HS-27A (cell line): ENCODE measurements around the gene MGRN1.

Experiments used
- DNase-seq: peaks from one replicate; pipeline ENCODE4 v3.0.0-alpha.2; 2012; ENCODE audit warnings: low read depth, missing footprints

Gene MGRN1

DNA sequence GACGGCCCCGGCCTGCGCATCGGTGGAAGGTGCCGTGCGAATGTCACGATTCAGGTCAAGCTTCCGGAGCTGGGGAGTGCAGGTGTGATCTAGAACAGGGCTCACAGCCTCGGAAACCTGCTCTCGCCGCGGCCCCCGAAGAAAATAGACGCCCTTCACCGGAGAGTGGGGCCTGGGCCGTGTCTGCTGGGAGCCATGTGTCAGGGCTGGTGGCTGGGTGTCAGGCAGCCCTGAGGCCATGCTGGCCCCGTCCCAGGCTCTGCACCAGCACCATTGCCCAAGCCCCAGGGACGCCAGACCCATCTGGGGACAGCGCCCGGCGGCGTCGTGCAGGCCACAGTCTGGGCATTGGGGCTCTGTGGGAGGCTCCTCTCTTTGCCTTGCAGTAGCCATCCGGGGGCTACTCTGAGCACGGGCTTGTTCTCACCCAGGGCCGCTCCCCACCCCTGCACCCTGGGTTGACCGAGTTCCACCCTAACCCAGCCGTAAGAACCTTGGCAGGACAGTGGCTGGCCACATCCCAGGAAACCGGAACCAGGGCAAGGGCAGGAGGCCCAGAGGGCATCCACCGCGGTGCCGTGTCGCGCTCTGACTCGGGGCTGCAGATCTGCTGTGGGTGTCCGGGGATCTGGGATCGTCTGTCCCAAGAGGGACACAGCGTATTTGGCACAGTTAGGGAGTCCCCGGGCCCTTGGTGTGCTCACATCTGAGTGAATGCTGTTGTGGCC, 63.5 kb downstream of the MGRN1 start:
- DNase-seq, result no peak

DNA sequence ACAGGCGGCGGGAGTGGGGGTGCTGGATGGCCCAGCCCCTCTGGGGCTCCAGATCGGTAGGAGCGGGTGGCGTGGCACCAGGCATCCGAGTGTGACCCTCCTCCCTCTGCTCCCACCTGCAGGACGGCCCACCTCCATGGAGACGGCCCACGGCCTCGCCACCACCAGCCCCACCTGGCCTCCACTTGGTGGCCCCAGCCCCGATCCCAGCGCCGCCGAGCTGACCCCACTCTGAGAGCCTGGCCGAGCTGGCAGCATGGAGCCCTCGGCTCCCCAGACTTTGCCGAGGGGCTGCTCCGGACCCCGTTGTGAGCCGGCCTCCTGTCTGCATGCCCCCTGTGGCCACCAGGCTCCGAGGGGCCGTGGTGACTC, 64.0 kb downstream of the MGRN1 start:
- DNase-seq, result no peak

DNA sequence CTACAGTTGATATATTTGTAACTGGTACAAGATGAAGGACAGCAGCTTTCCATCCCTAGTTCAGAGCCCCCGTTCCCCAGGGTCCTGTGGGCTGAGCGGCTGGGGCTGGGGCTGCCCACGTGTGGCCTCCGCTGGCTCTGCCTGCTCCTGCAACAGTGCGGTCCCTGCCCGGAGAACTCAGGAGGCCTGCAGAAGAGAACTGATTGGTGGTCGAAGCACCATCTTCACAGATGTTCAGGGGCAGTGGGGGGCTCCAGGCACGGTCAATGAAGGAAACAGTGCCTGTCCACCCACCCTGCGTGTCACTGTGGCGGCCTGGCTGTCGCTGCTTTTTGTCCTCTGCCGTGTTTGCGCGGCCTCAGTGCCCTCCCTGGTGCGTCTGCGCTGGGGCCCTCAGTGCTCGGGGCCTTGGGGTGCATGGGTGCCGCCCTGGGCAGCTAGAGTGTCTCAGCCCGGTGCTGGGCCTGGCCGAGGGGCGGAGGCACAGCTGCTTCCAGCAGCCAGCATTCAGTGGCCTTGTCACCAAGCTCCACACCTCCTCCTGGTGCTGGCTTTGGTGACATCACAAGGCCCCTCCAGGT, 64.6 kb downstream of the MGRN1 start:
- DNase-seq, result no peak

DNA sequence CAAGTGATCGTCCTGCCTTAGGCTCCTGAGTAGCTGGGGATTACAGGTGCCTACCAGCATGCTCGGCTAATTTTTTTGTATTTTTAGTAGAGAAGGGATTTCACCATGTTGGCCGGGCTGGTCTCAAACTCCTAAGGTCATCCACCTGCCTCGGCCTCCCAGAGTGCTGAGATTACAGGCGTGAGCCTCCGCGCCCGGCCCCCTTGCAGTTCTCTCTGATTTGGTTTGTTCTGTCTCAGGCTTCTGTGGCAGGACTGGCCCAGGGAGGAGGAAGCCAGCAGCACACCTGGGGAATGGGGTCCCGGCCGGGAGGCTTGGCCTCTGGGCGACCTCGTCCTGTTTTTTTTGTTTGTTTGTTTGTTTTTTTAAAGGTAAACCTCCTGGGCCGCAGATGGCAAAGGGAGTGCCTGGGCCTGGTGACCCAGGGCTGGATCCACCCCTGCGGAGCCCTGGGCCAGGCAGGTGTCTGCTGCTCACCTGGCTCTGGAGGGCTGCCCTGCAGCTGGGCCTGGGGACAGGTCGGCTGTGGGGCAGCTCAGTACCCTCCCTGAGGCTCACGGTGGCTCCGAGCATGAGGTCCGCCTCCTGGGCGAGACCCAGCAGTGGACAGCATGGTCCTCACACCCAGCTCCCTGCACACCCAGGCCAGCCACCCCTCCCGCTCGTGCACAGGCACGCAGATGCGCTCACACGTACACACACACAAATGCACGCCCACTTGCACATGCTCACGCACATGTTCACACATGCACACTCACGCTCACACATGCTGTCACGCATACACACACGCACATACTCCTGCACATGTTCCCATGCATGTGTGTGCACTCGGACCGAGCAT, 65.5 kb downstream of the MGRN1 start:
- no peak for DNase-seq

DNA sequence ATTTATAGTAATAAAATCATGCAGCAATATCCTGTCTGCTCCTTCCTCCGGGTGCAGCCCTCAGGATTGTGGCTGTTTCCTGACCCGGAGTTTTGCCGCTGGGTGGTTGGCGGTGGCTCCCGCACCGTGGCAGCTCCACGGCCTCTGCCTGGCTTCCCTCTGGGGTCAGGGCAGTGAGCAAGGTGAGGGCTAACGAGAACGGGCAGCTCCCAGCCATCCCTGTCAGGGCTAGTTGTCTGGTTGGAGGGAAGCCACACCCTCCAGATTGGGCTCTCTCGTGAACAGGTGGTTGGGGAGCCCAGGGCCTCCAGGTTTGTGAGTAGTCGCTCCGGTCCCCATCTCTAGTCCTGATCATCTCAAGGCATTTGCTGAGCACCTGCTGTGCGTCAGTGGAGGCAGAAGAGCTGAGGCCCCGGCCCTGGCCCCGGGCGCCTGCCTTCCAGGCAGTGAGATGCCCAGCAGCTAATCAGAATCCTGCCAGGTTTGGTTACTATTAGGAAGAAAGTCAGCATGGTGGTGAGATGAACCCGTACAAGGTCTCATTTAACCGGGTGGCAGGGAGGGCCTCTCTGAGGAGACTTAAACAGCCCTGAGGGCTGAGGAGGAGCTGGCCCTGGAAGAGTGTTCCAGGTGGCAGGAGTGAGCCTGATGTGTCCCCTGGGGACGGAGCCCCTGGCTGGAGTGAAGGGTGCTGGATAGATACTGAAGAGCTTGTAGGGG, 66.5 kb downstream of the MGRN1 start:
- DNase-seq, result no peak

DNA sequence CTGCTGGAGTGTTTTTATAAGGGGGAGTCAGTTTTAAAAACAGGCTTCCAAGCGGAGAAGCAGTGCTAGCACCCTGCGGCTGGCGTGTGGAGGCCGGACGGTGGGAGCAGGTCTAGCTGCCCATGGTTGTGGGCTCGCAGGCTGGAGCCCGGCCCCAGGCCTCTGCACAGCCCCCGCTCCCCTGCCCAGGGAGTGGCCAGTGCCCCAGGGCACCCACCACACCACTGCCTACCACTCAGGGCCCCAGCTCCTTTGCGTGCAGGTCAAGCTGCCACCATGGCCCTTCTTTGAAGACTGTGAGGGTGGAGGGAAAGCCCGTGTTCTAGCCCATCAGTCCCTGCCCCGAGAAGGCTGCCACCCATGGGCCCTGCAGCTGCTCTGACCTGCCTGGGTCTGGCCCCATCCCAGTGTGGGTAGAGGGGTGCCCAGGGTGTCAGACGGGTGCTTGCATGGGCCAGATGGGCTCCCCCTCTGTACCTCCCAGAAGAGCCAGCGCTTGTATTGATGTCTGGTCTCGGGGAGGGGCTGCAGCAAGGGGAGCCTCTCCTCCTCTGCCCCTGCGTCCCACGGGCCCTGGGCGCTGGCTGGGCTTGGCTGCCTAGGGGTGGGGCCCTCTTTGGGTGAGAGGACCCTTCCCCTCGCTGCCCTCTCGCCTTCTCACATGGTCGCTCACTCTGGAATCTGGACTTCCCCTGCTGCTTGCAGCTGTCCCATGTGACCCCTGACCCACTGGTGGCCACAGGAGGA, 67.2 kb downstream of the MGRN1 start:
- no peak for DNase-seq

DNA sequence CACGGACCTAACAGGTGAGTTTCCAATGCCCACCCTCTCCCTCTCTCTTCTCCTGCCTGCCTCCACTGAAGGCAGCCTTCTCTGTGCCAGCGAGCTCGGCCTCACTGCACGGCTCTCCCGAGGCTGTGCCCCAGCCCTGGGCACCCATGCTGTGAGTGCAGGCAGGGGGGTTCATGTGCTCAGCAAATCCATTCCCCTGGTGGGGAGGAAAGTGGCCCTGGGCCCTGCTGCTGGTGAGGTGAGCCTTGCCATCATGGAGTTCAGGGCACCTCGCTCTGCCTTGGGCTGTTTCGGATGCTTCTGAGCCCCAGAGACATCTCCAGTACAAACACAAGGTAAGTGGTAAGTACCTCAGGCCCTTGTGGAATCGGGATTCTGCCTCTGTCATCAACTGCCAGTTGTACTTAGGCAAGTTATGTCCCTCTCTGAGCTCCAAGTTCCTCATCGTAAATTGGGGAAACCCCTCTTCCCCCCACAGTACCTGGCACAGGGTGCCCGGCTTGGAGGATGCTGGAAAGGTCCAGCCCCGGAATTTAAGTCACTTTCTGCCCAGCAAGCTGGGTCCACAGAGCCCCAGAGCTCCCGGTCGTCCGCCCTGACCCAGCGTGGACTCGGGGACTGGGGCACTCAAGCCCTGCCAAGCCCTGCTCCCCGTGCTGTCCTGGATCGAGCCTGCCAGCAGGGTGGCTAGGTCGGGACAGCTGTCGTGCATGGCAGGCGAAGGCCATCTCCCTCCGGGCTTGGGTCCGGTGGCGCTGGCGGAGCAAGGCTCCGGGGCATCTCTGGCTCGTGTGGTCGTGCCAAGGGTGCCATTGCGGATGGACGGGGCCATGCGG, 68.1 kb downstream of the MGRN1 start:
- DNase-seq, result no peak

DNA sequence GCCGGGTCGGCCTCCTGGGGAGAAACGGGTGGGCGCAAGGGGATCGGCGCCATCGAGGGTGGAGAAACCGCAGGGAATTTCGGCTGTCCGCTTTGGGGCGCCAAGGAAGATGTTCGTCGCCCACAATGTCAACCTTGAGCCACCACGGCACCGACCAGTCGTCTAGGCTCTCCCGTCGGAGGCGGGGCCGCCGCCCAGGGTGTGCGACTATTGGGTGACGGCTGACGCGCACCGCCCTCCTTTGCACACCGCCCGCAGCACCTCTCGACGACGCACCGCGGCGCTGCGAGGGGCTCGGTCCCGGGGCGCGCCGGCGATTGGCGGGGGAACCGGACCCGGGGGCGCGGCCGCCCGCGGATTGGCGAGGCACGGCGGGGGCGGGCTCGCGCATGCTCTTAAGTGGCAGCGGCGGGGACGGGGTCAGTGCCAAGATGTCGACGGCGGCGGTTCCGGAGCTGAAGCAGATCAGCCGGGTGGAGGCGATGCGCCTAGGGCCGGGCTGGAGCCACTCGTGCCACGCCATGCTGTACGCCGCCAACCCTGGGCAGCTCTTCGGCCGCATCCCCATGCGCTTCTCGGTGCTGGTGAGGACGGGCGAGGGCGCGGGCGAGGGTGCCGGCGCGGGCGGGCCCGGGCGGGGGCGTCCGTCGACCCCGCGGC, 68.8 kb downstream of the MGRN1 start, which contains the start of gene NUDT16L1:
TSS of gene NUDT16L1 (plus strand) at position 267 of the 660 bp plus-strand sequence. CDS start at position 432, 165 bp downstream.
- DNase-seq, result peak; percentile 59

DNA sequence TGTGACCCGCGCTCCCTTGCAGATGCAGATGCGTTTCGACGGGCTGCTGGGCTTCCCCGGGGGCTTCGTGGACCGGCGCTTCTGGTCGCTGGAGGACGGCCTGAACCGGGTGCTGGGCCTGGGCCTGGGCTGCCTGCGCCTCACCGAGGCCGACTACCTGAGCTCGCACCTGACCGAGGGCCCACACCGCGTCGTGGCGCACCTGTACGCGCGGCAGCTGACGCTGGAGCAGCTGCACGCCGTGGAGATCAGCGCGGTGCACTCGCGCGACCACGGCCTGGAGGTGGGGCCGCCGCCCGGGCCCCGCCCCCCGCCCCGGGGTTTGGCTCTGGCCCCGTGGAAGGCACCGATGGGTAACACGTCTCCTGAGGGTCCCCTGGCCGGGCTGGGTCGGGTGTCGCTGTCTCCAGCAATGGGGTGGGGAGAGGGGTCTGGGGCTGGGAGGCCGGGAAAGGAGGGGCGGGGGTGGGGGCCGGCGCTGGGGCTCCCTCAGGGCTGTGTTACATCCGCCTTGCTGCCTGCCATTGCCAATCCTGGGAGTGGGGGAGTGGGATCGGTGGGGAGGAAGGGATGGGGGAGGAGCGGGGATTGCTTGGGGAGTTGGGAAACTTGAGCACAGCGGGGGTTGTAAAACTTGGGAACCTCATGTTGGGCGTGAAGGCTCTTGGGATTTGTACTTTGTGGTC, 69.5 kb downstream of the MGRN1 start:
- DNase-seq, result no peak

DNA sequence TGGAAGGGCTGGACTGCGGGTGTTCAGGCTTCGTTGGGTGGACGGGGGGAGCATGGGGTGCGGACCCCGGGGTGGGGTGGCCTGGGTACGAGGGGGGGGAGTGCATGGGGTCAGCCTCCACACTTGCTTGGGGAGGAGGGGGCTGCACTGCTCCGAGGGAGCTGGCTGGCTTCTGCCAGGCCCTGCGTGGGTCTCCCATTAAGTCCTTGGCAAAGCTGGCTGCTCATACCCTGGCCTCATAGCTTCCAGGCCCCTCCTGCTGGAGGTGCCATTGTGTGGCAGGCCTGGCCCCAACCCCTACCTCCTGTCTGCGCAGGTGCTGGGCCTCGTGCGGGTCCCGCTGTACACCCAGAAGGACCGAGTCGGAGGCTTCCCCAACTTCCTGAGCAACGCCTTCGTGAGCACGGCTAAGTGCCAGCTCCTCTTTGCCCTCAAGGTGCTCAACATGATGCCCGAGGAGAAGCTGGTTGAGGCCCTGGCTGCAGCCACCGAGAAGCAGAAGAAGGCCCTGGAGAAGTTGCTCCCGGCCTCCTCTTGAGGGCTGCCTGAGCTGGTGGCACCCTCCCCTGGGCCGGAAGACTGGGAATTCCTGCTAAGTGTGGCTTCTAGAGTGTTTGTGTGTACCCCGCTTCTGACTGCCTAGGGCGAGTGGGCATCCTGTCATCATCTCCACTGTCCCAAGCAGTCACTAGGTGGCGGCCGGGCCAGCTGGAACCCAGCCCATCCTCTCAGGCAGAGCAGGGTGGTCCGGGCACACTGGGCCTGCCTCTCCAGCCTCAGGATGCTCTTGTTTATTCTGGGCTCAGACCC, 70.2 kb downstream of the MGRN1 start:
- no peak for DNase-seq

DNA sequence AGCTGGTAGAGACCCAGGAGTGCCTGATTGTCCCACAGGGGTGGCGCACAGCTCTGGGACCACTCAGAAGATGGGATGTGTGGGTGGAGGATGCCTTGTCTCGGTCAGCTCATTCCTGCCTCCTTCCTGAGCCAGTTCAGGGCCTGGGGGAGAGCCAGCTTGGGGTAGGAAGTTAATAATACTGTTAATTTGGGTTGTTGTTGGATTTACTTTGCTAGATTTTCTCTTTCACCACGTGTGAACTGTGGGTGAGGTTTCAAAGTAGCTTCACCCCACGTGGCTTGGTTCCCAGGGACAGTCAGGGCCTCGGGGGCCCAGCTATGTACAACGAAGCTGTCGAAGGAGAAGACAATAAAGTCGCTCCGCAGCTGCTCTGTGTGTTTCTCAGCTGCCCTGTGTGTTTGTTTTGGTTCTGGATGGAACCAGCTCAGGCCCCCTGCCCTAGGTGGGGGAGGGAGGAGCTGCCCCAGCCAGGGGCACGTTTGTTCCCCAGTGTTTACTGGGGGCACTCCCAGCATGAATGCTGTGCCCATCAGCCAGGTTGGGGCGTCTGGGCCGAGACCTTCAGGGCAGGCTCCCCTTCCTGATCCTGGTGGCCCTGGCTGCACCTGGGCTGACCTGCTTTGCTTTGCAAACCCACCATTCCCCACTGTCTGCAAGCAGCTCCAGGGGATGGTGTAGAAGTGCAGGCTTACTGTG, 71.0 kb downstream of the MGRN1 start:
- no peak for DNase-seq

DNA sequence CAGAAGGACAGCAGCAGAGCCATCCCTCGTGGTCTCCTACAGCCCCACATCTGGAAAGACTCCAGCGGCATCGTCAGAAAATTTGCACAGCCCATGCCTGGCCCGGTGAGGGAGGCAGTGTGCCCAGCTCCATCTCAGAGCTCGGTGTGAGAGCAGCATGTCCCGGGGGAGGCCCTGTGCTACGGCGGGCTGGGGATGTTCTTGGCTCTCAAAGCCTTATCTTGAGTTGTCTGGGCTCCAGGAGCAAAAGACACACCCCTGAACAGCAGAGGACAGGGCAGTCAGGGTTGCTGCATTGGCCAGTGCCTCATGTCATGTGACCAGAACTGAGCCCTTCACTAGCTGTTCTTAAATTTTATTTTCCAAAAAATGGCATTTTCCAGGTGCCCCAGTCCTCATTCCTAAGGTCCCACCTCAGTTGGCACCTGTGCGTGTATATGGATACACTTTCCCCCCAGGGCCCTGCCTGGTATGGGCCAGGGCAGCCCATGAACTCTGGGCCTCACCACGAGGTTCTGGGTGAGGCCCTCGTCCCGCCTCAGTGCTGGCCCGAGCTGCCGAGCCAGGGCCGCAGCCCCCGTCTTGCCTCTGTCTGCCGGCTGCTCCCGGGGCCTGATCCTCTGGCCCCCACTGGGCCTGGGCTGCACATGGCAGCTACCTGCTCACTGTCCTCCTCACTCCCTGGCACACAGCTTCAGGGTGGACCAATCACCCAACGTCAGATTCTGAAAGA, 71.7 kb downstream of the MGRN1 start:
- DNase-seq, result no peak

DNA sequence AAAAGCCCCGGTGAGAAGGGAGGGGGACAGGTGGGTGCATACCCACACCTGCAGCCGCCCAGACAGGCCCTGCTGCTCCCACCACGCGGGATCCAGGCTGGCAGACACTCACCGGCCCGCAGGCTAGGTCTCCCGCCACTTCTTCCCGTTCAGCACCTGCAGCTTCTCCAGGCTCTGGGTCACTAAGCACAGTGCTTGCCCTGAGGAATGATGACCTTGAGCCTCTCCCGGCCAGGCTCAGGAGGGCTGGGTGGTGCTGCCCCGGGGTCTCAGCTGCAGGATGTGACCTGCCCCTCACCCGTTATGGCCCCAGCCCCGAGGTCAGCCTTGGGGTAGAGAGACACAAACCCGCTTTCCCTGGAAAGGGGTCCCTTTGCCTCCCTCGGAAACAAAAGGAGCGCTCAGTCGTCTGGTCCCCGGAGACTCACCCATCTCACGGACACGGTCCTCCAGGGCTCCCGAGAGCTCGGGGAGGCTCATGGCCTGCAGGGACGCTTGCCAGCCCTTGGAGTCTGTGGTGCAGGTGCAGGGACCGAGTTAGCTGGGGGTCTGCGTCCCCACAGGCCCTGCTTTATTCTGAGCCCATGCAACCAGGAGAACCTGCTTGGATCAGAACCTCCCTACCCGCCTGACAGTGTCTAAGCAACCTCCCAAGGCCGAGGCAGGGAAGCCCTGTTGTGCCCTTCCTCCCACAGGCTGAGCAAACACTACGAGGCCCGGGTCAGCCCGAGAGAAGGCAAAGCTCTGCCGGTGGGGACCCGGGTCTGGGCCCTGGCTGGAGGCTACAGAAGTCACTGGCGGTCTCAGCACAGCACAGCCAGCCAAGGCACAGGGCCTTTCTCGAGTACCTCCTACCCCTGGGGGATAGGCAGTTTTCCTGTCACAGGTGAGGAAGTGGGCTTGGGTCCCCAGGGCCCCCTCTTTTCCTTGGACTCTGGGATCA, 72.5 kb downstream of the MGRN1 start:
- DNase-seq, result no peak

DNA sequence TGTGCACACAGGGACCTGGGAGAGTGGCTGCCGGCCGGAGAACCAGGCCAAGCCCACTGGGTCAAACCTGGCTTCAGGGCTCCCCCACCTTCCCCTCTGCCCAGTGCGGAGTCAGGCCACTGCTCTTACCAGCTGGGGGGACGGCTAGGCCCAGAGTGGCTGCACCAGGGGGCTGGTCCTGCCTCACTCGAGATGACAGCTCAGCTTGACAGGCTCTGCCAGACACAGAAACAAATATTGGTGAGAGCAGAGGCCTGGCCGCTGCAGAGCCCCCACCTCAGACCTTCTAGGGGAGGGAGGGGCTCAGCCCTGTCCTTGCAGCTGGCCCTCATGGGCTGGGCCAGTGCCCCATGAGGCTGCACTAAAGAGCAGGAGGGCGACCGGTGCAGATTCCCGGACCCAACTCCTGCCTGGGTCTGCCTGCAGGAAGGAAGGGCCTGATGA, 73.2 kb downstream of the MGRN1 start:
- no peak for DNase-seq

DNA sequence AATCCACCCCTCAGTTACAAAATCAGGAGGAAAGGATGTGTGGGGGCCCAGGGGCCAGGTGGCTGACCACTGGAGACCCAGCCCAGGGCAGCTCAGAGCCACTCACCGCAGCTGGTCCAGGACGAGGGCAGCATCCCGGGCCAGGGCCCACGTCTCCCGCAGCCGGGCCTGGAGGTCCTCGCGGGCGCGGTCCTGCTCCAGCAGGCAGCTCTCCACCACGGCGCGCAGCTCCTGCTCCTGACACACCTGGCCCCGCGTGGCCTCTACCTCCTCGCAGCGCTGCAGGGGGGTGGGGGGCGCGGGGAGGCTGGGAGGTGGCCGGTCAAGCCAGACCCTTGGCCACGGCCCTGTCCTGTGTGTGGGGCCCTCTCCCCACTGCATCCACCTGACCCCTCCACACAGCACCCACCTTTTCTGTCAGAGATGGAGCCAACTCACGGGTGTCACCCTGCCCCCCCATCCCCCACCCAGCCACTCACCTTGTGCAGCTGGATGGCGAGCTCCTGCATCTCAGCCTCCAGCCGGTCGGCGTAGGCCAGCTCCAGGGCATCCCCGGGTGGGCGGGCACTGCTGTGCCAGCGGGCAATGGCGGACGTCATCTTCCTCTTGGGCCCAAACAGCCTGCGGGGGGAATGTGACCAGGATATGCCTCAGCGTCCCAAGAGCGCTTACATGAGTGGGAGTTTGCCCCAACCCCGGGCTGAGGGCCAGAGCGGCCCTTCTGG, 73.9 kb downstream of the MGRN1 start:
- DNase-seq, result no peak
